H1 (cell line): ENCODE data around the gene IL10RA. TPM values are rescaled to one million over a fixed set of nuclear protein-coding genes. Genes with fewer than 3 reads are reported as not detected.

ENCODE experiments used
- CTCF ChIA-PET: fragments of 300-600 bp; sonication (Branson Sonifier 250); formaldehyde crosslinking; loops from one replicate; lab custom pipeline; 2021; ENCODE audit not compliant: partially characterized antibody; lab: Charles Lee
- POLR2A ChIA-PET: fragments of 300-600 bp; sonication (Branson Sonifier 250); formaldehyde crosslinking; loops from one replicate; lab custom pipeline; 2021; ENCODE audit warnings: inconsistent platforms; ENCODE audit not compliant: partially characterized antibody; lab: Charles Lee
- DNase-seq, 2 experiments: peaks; one replicate each; pipeline versions ENCODE4 v3.0.0 to v3.0.0-alpha.2; 2010 to 2022; ENCODE audit warnings: low spot score in 2 of 2, low read depth in 1 of 2, mixed read lengths in 1 of 2
- FAIRE-seq: peaks from 2 replicates; lab custom pipeline; 2011; peaks lifted over from hg19 to GRCh38; lab: Jason Lieb, UNC
- H2AFZ ChIP-seq: 2 replicates; pipeline ENCODE4 v1.8.1; 2012; ENCODE audit warnings: low read length, inconsistent platforms
- H2AK5ac ChIP-seq: 2 replicates; pipeline ENCODE4 v1.6.1; 2013; ENCODE audit warnings: low read depth, low read length
- H2BK120ac ChIP-seq: replicated peaks from 2 replicates; pipeline ENCODE3; 2013; ENCODE audit warnings: low read depth, low read length, inconsistent platforms
- H2BK12ac ChIP-seq: 2 replicates; pipeline ENCODE4 v1.6.1; 2013; ENCODE audit warnings: low read depth, low read length
- H2BK15ac ChIP-seq: 2 replicates; pipeline ENCODE4 v1.6.1; 2013; ENCODE audit warnings: low read length
- H2BK20ac ChIP-seq: 2 replicates; pipeline ENCODE4 v1.6.1; 2013; ENCODE audit warnings: low read length
- H2BK5ac ChIP-seq: 2 replicates; pipeline ENCODE4 v1.6.1; 2013; ENCODE audit warnings: low read depth, low read length
- H3K14ac ChIP-seq: 2 replicates; pipeline ENCODE4 v1.6.1; 2013; ENCODE audit warnings: inconsistent platforms; ENCODE audit not compliant: insufficient read length
- H3K18ac ChIP-seq: 2 replicates; pipeline ENCODE4 v1.6.1; 2013; ENCODE audit warnings: low read length; ENCODE audit errors: extremely low read depth
- H3K23ac ChIP-seq: 2 replicates; pipeline ENCODE4 v1.6.1; 2013; ENCODE audit warnings: inconsistent platforms; ENCODE audit not compliant: insufficient read length
- H3K23me2 ChIP-seq: 2 replicates; pipeline ENCODE4 v1.6.1; 2013; ENCODE audit warnings: low read depth, low read length
- H3K27ac ChIP-seq: 2 replicates; pipeline ENCODE4 v1.6.1; 2011; ENCODE audit warnings: low read depth, low read length, inconsistent platforms
- H3K27me3 ChIP-seq, 4 experiments: replicated peaks in 1 of 4; 1 replicate in 1 of 4; 2 replicates in 3 of 4; pipeline versions ENCODE4 v1.6.1 to v1.8.1; 2011 to 2013; ENCODE audit warnings: low read length in 3 of 4, mild to moderate bottlenecking in 3 of 4, inconsistent platforms in 2 of 4, mixed read lengths in 2 of 4, moderate library complexity in 1 of 4; ENCODE audit not compliant: control insufficient read depth in 3 of 4, insufficient read depth in 3 of 4; ENCODE audit errors: extremely low read depth in 1 of 4
- H3K36me3 ChIP-seq, 4 experiments: 2 replicates each; pipeline versions ENCODE4 v1.6.1 to v1.8.1; 2011 to 2013; ENCODE audit warnings: mild to moderate bottlenecking in 4 of 4, low read length in 3 of 4, moderate library complexity in 2 of 4, control low read depth in 1 of 4, inconsistent platforms in 1 of 4; ENCODE audit not compliant: insufficient read depth in 4 of 4, control insufficient read depth in 2 of 4
- H3K4ac ChIP-seq: replicated peaks from 2 replicates; pipeline ENCODE3; 2013; ENCODE audit warnings: low read length, low read depth, mixed read lengths, inconsistent platforms; ENCODE audit not compliant: insufficient read length
- H3K4me1 ChIP-seq, 4 experiments: replicated peaks in 1 of 4; 1 replicate in 1 of 4; 2 replicates in 3 of 4; pipeline versions ENCODE4 v1.6.1 to v1.8.1; 2011 to 2013; ENCODE audit warnings: low read length in 3 of 4, inconsistent platforms in 2 of 4, mixed read lengths in 1 of 4; ENCODE audit not compliant: insufficient read depth in 4 of 4, control insufficient read depth in 3 of 4
- H3K4me2 ChIP-seq, 2 experiments: 2 replicates each; pipeline versions ENCODE4 v1.6.1 to v1.8.1; 2011 to 2013; ENCODE audit warnings: low read depth in 2 of 2, low read length in 2 of 2, control low read depth in 1 of 2, inconsistent platforms in 1 of 2, mild to moderate bottlenecking in 1 of 2; ENCODE audit not compliant: insufficient read depth in 1 of 2
- H3K4me3 ChIP-seq, 4 experiments: fragments of 200-600, 300-600 bp in 1 of 4; sonication (generic), shearing (Covaris generic), sonication (Bioruptor Twin) in 1 of 4; 2 replicates each; pipeline versions ENCODE4 v1.5.1 to v1.8.1; 2011 to 2016; ENCODE audit warnings: low read length in 4 of 4, low read depth in 3 of 4, control low read depth in 2 of 4, inconsistent platforms in 2 of 4, mild to moderate bottlenecking in 2 of 4, mixed read lengths in 1 of 4, moderate library complexity in 1 of 4; ENCODE audit not compliant: insufficient read depth in 2 of 4; ENCODE audit errors: extremely low read depth in 1 of 4
- H3K56ac ChIP-seq: replicated peaks from 2 replicates; pipeline ENCODE3; 2013; ENCODE audit warnings: low read depth, mild to moderate bottlenecking, mixed read lengths, low read length, inconsistent platforms; ENCODE audit not compliant: insufficient read length
- H3K79me1 ChIP-seq: 2 replicates; pipeline ENCODE4 v1.6.1; 2013; ENCODE audit warnings: low read depth, low read length, control low read depth
- H3K79me2 ChIP-seq, 2 experiments: 2 replicates each; pipeline versions ENCODE4 v1.6.1 to v1.8.1; 2012 to 2013; ENCODE audit warnings: low read length in 2 of 2, mild to moderate bottlenecking in 2 of 2, inconsistent platforms in 1 of 2; ENCODE audit not compliant: insufficient read depth in 2 of 2, control insufficient read depth in 1 of 2
- H3K9ac ChIP-seq, 4 experiments: replicated peaks in 1 of 4; 1 replicate in 1 of 4; 2 replicates in 3 of 4; pipeline versions ENCODE4 v1.6.1 to v1.8.1; 2011 to 2013; ENCODE audit warnings: low read depth in 3 of 4, low read length in 3 of 4, control low read depth in 2 of 4, mild to moderate bottlenecking in 2 of 4, moderate library complexity in 2 of 4, inconsistent platforms in 1 of 4; ENCODE audit errors: extremely low read depth in 1 of 4
- H3K9me3 ChIP-seq, 2 experiments: 2 replicates each; pipeline versions ENCODE4 v1.6.1 to v1.8.1; 2012 to 2013; ENCODE audit warnings: mild to moderate bottlenecking in 2 of 2, moderate library complexity in 2 of 2, control low read depth in 1 of 2, inconsistent platforms in 1 of 2, low read depth in 1 of 2, low read length in 1 of 2, mixed read lengths in 1 of 2; ENCODE audit not compliant: insufficient read depth in 2 of 2
- H4K20me1 ChIP-seq, 2 experiments: replicated peaks in 1 of 2; 2 replicates each; pipeline versions ENCODE3 to v1.8.1; 2011 to 2013; ENCODE audit warnings: inconsistent platforms in 2 of 2, low read length in 2 of 2, mild to moderate bottlenecking in 1 of 2; ENCODE audit not compliant: insufficient read depth in 2 of 2, control insufficient read depth in 1 of 2
- H4K5ac ChIP-seq: 2 replicates; pipeline ENCODE4 v1.6.1; 2013; ENCODE audit warnings: low read length, low read depth, mixed read lengths, inconsistent platforms; ENCODE audit not compliant: insufficient read length
- H4K8ac ChIP-seq: 2 replicates; pipeline ENCODE4 v1.8.0; 2013; ENCODE audit warnings: mild to moderate bottlenecking, moderate library complexity, low read length, inconsistent platforms; ENCODE audit not compliant: insufficient read depth; ENCODE audit errors: extremely low read depth
- H4K91ac ChIP-seq: replicated peaks from 2 replicates; pipeline ENCODE3; 2013; ENCODE audit warnings: low read length, mixed read lengths, inconsistent platforms; ENCODE audit not compliant: insufficient read length
- CBX8 ChIP-seq: fragments of 300-800, 300-1000 bp; sonication (generic); IDR thresholded peaks from 2 replicates; pipeline ENCODE4 v1.7.1; 2016; ENCODE audit warnings: low read depth, low read length, borderline replicate concordance
- FOSL1 ChIP-seq: IDR thresholded peaks from 2 replicates; pipeline ENCODE4 v1.6.1; 2011; ENCODE audit warnings: mild to moderate bottlenecking, low read depth, low read length, moderate library complexity; ENCODE audit not compliant: insufficient read depth
- GABPA ChIP-seq: IDR thresholded peaks from 2 replicates; pipeline ENCODE4 v1.6.1; 2011; ENCODE audit warnings: mild to moderate bottlenecking, low read length, moderate library complexity, borderline replicate concordance; ENCODE audit not compliant: insufficient read depth
- JUND ChIP-seq: IDR thresholded peaks from 2 replicates; pipeline ENCODE4 v1.6.1; 2011; ENCODE audit warnings: mild to moderate bottlenecking, improper control_type of control experiment, low read length
- NRF1 ChIP-seq: IDR thresholded peaks from 2 replicates; pipeline ENCODE4 v1.6.1; 2011; ENCODE audit warnings: mild to moderate bottlenecking, low read depth, low read length, improper control_type of control experiment
- RNF2 ChIP-seq: fragments of 200-900, 300-1000 bp; sonication (generic); IDR thresholded peaks from 2 replicates; pipeline ENCODE4 v1.7.1; 2016; ENCODE audit warnings: borderline replicate concordance, low read depth, mild to moderate bottlenecking, antibody characterized with exemption, low read length; ENCODE audit not compliant: poor library complexity, severe bottlenecking; ENCODE audit errors: missing control alignments
- RXRA ChIP-seq: IDR thresholded peaks from 2 replicates; pipeline ENCODE4 v1.6.1; 2011; ENCODE audit warnings: low read depth, mild to moderate bottlenecking, low read length, moderate library complexity; ENCODE audit not compliant: insufficient read depth
- SIRT6 ChIP-seq: IDR thresholded peaks from one replicate; pipeline ENCODE4 v1.7.1; 2012; ENCODE audit warnings: low read length, inconsistent platforms
- SIX5 ChIP-seq: IDR thresholded peaks from 2 replicates; pipeline ENCODE4 v1.6.1; 2011; ENCODE audit warnings: mild to moderate bottlenecking, low read depth, low read length
- SP4 ChIP-seq: IDR thresholded peaks from 2 replicates; pipeline ENCODE4 v1.6.1; 2012; ENCODE audit warnings: low read length, inconsistent platforms
- SRF ChIP-seq: IDR thresholded peaks from 2 replicates; pipeline ENCODE4 v1.6.1; 2011; ENCODE audit warnings: mild to moderate bottlenecking, low read depth, low read length, moderate library complexity
- TEAD4 ChIP-seq: IDR thresholded peaks from 2 replicates; pipeline ENCODE4 v1.6.1; 2012; ENCODE audit warnings: low read depth, low read length, inconsistent platforms, mixed read lengths
- USF2 ChIP-seq: IDR thresholded peaks from 2 replicates; pipeline ENCODE4 v1.6.1; 2011; ENCODE audit warnings: low read length, improper control_type of control experiment
- ZNF274 ChIP-seq: IDR thresholded peaks from 2 replicates; pipeline ENCODE4 v1.7.0; 2012; ENCODE audit warnings: low read length, borderline replicate concordance; ENCODE audit errors: extremely low read depth
- WGBS, 2 experiments: shearing (Covaris generic) in 1 of 2; methylation state at CpG; one replicate each; pipeline versions ENCODE4 v1.1.6 to v1.1.7; 2013 to 2015; ENCODE audit warnings: low lambda C conversion rate in 2 of 2, mixed read lengths in 2 of 2, inconsistent platforms in 1 of 2, low coverage in 1 of 2, missing lambda C conversion rate in 1 of 2; ENCODE audit not compliant: insufficient replicate concordance in 2 of 2, insufficient coverage in 1 of 2, insufficient read length in 1 of 2; ENCODE audit errors: extremely low coverage in 1 of 2, missing lambda C conversion rate in 1 of 2; 5-methylcytosine and 5-hydroxymethylcytosine counted together
- polyA plus RNA-seq, 7 experiments: library from polyadenylated mRNA; depleted of rRNA in 3 of 7; stranded (reverse) in 5 of 7; unstranded in 2 of 7; fragments of >200 nt in 5 of 7; fragments of 200-250 nt in 2 of 7; gene quantifications; 1 replicate in 5 of 7; 2 replicates in 1 of 7; 4 replicates in 1 of 7; pipeline versions ENCODE4 v1.2.1 to v1.2.3, GENCODE V29; 2011 to 2013; ENCODE audit warnings: missing spikeins in 2 of 7, mixed read lengths in 2 of 7
- total RNA-seq: library from RNA; stranded (reverse); fragmentation: NEBNext Ultra II Directional; extraction: Animal tissue kit (Norgen Biotek cat#: 25700); gene quantifications from 2 replicates; pipeline ENCODE4 v1.2.1, GENCODE V29; 2021

IL10RA gene
- total and polyA plus RNA-seq, 2 of the 8 experiments (the other 6 are each of a cell fraction or from before 2014, with no cell fraction given): 0.05 to 0.11 TPM

GRCh38 chr11:118049771-118050170 lies 63.6 kb downstream of the IL10RA start:
- H3K4me2 ChIP-seq: no peak overlapping the region
- H3K4me3 ChIP-seq: no peak overlapping the region
- 94% methylated on average over 6 of the region's 6 CpGs; no CpG with 5 or more reads in 1 of the 2 experiments for WGBS, 2 experiments
- no peak overlapping the region for H2BK120ac ChIP-seq
- H2AFZ ChIP-seq: no peak overlapping the region
- no peak overlapping the region for H2BK12ac ChIP-seq
- no peaks in the 10 kb centered on the region for H3K79me1 ChIP-seq
- no peak overlapping the region for H2BK5ac ChIP-seq
- H3K18ac ChIP-seq: no peak overlapping the region
- H4K5ac ChIP-seq: no peak overlapping the region
- no peak overlapping the region for H3K23ac ChIP-seq
- no peak overlapping the region for H3K27ac ChIP-seq
- no peak overlapping the region for H3K14ac ChIP-seq
- POLR2A ChIA-PET: no interaction called here
- no peak overlapping the region for H4K91ac ChIP-seq
- DNase-seq: no peak
- H3K9me3 ChIP-seq: no peaks in the 10 kb centered on the region
- no peaks in the 10 kb centered on the region for H3K79me2 ChIP-seq
- H3K27me3 ChIP-seq: no peaks in the 10 kb centered on the region
- H4K8ac ChIP-seq: no peak overlapping the region
- H3K4me1 ChIP-seq: no peaks in the 10 kb centered on the region; a peak in 1 of 7 replicates
- H2BK20ac ChIP-seq: no peak overlapping the region
- H4K20me1 ChIP-seq: no peaks in the 10 kb centered on the region
- no peak overlapping the region for H3K4ac ChIP-seq
- H3K56ac ChIP-seq: no peak overlapping the region
- no peaks in the 10 kb centered on the region for H3K36me3 ChIP-seq
- FAIRE-seq: no peak
- H2AK5ac ChIP-seq: no peak overlapping the region
- 0 out of 2 replicates have a peak, but pooled peaks cover 2% of the 10 kb centered on the region for H3K23me2 ChIP-seq
- CTCF ChIA-PET: interaction anchor here (0.9 to 9.0 kb wide), 3 partner anchors 48 to 233 kb away, joined by 4 to 134 read pairs (median 69); no protein-coding TSS in a partner anchor
- no peak overlapping the region; the same call in 1 of the 2 replicates for H2BK15ac ChIP-seq
- H3K9ac ChIP-seq: no peak overlapping the region
- TF ChIP-seq USF2: no peak
- TF ChIP-seq RNF2: no peak
- TF ChIP-seq JUND: no peak
- no peak for TF ChIP-seq GABPA
- TF ChIP-seq SRF: no peak
- TF ChIP-seq SP4: no peak
- TF ChIP-seq RXRA: no peak
- no peak for TF ChIP-seq FOSL1
- TF ChIP-seq ZNF274: no peak
- TF ChIP-seq NRF1: no peak
- TF ChIP-seq TEAD4: no peak
- TF ChIP-seq SIRT6: no peak
- TF ChIP-seq SIX5: no peak
- no peak for TF ChIP-seq CBX8
